Activated CD8-positive, alpha-beta memory T cell treated with anti-CD3 and anti-CD28 coated beads for 4 hours (primary cell): ENCODE measurements around the gene USP37.

Experiments used
- DNase-seq, 2 donors: peaks; one replicate each; pipeline ENCODE4 v3.0.0-alpha.2; 2020; ENCODE audit warnings: low read depth in 2 of 2

USP37 gene, protein sequence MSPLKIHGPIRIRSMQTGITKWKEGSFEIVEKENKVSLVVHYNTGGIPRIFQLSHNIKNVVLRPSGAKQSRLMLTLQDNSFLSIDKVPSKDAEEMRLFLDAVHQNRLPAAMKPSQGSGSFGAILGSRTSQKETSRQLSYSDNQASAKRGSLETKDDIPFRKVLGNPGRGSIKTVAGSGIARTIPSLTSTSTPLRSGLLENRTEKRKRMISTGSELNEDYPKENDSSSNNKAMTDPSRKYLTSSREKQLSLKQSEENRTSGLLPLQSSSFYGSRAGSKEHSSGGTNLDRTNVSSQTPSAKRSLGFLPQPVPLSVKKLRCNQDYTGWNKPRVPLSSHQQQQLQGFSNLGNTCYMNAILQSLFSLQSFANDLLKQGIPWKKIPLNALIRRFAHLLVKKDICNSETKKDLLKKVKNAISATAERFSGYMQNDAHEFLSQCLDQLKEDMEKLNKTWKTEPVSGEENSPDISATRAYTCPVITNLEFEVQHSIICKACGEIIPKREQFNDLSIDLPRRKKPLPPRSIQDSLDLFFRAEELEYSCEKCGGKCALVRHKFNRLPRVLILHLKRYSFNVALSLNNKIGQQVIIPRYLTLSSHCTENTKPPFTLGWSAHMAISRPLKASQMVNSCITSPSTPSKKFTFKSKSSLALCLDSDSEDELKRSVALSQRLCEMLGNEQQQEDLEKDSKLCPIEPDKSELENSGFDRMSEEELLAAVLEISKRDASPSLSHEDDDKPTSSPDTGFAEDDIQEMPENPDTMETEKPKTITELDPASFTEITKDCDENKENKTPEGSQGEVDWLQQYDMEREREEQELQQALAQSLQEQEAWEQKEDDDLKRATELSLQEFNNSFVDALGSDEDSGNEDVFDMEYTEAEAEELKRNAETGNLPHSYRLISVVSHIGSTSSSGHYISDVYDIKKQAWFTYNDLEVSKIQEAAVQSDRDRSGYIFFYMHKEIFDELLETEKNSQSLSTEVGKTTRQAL

DNA sequence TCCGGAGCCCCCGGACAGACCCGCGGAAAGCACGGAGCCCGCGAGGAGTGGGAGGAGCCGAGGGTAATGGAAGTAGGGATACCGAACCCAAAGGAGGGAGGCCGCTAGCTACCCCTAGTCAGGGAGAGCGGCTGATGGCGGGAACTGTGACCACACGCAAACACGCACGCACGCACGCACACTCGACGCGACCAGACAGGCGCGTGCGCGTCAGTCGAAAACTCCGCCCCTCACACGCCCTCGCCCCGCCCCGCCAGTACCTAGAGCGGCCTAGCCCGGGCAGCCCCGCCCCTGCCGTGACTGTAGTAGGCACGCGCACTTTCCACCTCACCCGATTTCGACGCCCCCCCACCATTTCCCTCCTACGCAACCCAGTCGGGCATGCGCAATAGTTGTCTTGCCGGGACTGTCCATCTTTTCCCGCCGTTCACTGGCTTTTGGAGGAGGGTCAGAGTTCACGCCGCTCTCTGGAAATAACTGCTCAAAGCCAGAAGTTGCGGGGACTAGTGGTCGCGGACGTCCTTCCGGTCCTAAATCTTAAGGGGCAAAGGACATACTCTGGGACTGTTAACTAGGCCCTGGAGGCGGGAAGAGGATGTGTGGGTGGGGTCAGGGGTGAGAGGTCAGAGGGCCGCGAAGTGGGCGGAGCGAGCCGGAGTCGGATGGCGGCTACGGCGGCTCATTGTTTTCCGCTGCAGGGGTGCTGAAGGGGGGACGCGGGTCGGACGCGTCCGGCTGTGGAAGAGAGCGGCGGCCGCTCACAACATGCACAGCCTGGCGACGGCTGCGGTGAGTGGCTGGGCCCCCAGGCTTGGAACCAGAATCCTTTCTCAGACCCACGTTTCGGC, at the start of gene USP37, which contains the start of gene CNOT9:
Gene USP37 (minus strand): TSS at position 162 of the 848 bp plus-strand sequence. CDS start 9,698 bp downstream, outside the sequence.
Gene CNOT9 (plus strand): TSS at position 650 of the 848 bp plus-strand sequence. CDS start 116 bp downstream, at position 766.
- peak; percentile 99 to 100 for DNase-seq

DNA sequence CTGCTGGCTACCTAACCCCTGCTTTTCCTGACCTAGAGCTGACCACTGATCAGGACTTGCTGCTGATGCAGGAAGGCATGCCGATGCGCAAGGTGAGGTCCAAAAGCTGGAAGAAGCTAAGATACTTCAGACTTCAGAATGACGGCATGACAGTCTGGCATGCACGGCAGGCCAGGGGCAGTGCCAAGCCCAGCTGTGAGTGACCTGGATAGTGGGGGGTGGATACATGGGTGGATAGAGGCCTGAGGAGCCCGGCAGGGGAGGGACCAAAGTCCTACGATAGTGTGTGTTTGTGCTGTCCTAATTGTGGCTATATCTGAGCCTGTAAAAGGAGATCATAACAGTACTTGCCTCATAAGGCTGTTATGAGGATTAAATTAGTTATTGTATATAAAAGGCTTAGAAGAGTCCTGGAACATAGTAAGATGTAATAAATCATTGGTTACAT, 47.7 kb upstream of the USP37 start:
- no peak for DNase-seq

DNA sequence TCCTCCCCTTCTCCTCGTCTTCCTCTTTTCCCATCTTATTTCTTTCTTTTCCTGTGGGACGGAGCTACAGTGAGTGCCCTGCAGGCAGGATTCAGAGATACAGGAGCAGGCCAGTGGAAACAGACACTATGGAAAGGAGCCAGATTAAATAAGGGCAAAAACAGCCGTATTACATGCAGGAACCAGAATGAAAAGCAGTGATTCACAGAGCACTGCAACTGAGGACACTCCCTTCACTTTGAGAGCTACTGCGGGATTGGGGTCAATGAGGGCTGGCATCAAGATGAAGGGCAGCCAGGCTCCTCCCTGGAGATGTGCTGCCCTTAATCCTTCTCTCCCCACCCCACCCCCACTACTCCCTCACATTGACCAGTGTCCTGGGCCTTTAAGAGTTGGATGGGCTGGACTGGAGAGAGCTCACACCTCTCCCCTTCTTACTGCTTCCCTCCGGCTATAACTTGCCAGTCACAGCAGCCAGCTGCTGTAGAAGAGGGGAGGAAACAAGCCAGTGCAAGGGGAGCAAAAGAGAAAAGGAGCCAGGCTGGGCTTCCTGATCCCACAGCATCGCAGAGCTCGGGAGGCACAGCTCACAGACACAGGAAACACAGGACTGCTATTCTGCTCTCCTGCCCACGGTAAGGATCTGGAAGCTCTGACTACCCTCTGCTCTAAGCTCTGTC, 39.4 kb upstream of the USP37 start, which contains the start of gene PLCD4:
Gene PLCD4 (plus strand): TSS at position 464 of the 680 bp plus-strand sequence. CDS start 7,841 bp downstream, outside the sequence.
- DNase-seq, result no peak

DNA sequence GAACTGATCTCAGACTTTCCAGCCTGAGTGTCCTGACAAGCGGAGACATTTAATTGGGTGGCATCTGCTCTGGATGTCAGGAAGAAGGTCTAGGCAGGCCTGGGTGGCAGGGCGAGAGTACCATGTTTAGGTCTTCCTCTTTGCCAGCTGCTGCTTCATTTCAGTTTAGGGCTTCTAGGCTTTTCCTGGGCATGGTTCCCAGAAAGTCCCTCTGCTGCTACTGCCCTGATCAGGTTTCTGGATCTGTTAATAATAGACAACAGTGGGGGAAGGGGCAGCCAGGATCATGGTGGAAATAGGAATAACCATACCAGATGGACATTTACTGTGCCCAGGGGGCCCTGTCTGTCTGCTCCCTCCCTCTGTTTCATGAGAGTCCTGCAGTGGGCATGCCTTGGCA, 37.3 kb upstream of the USP37 start:
- no peak for DNase-seq

DNA sequence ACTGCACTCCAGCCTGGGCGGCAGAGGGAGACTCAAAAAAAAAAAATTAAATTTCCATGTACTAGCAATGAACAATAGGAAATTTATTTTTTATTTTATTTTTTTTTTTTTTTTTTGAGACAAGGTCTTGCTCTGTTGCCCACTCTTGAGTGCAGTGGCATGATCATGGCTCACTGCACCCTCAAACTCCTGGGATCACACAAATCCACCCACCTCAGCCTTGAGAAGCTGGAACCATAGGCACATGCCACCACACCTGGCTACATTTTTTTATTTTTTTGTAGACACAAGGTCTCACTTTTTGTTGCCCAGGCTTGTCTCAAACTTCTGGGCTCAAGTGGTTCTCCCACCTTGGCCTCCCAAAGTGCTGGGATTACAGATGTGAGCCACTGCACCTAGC, 17.4 kb upstream of the USP37 start:
- DNase-seq, result no peak

DNA sequence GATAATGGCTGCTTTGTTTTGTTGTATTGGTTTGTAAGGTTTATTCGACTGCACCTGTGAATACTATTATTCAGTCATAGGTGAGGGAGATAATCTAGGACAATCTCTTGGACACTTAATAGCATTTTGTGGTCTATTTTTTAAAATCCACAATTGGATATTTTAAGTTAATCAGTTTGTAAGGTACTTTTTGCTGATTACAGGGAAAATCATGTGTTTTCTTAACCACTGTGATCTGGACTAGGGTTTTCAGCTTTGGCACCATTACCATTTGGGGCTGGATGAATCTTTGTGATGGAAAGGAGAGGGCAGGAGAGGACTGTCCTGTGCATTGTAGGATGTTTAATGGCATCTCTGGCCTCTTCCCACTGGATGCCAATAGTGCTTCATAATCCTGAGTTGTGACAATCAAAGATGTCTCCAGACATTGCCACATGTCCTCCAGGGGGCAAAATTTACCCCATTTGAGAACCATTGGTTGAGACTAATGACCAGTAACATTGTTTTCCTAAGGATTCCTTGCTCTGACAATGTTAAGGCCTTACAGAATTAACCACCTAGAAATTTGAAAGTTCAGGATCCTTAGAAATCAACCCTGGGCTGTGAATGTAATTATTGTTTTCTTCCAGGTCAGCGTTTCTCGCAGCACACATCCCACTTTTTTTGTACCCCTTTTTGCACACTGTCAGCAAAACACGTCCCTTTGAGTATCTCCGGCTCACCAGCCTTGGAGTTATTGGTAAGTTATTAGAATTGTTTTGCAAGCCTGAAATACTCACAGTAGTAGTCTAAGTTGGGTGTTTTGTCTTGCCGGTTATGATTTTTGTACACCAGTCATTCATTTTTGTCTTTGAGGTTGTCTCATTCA, 16.1 kb upstream of the USP37 start:
- no peak for DNase-seq

DNA sequence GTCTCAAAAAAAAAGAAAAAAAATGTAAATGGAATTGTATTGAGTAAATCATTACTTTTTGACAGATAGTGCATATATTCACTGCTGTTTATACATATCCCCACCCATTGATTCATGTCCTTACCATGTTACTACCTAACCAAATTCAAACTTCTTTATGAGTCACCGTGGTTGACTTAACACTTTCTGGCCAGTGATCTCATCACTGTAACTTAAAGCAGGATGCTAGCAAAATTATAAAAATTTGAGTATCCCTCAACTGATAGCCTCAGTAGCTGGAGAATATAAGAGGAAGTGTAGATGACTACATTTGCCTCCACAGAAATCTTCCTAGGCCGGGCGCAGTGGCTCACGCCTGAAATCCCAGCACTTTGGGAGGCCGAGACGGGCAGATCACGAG, 13.9 kb upstream of the USP37 start:
- DNase-seq, result no peak

DNA sequence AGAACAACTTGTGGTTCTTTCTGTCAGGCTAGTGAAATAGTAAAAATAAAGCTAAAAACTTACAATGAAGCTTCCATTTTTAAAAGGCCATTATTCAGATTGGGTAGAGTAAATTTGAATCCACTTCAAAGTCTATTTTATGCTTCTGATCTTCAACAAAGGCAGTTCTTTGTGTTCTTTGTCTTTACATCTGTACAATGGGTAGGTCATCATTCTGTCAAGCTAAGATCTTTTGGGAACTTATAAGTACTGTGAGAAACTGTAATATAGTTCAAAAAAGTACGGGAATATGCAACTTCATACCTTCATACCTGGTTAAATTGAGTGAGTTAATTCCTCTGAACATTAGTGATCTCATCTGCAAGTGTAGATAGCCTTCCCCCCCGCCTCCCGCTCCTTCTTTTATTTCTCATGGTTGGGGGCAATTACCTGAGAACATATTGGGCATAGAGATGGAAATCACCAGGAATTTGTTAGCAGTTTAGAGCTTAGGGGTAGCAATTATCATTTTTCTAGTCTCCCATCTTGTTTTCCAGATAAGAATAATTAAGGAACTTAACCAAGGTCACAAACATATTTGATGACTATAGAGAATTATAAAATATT, 10.2 kb upstream of the USP37 start:
- DNase-seq, result no peak

DNA sequence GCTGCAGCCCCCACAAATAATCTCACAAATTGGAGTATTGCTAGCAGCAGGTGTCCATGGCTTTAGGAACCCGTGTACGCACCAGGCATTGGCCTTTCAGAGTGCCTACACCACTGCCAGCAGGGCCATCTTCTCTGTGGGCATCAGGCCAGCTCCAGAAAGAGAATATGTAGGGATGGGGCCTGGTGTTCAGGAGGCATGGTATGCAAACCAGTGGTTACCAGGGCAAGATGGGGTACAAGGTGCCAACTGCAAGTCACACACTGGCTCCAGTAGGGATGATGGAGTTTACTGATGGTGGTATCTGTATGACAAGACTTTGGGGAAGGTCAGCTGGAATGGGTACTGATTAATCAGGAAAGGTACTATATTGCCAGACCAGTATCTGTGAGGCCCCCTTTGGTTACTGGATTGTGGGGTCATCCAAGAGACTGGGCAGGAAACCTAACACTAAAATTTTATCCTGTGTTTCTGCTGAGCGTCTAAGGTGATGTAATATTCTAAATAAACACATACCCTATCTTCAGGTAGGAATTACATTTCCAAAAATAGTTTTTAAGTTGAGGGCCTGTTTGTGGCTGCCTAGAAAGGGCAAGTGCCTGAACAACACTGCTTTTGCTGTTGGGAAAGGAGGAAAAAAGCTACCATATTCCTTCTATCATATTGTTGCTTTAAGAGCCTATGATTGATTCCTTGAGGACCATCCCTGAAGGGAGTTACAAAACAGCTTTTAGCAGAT, 9.5 kb upstream of the USP37 start:
- no peak for DNase-seq

DNA sequence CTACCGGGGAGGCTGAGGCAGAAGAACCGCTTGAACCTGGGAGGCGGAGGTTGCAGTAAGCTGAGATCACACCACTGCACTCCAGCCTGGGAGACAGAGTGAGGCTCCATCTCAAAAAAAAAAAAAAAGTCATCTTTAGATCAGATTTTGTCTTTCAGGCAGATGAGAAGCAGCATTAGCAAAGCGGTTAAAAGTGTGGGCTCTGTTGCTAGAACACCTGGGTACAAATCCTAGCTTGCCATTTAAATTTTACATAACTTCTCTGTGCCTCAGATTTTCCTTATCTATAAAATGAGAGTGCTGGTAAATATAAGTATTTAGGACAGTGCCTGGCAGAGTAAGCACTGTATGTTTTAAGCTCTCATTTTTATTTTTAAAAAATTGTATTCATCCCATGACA, 8.7 kb upstream of the USP37 start:
- DNase-seq, result no peak

DNA sequence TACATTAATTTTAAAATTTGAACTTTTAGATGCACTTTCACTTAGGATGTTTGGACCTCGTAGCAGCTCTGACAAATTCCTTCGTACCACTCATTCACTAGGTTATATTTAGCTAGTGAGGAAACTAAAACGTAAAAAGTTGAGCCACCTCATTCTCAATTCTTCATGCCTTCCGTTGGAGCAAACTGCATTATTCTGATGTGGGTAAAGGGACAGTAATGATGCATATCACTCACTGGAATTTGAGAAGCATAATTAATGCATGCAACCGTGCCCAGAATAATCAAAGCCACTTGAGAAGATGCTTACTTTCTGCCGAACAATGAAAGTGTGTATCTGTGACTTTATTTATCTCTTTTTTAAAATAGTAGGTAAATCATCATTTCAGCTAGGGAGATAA, 2.7 kb upstream of the USP37 start:
- DNase-seq, result no peak

DNA sequence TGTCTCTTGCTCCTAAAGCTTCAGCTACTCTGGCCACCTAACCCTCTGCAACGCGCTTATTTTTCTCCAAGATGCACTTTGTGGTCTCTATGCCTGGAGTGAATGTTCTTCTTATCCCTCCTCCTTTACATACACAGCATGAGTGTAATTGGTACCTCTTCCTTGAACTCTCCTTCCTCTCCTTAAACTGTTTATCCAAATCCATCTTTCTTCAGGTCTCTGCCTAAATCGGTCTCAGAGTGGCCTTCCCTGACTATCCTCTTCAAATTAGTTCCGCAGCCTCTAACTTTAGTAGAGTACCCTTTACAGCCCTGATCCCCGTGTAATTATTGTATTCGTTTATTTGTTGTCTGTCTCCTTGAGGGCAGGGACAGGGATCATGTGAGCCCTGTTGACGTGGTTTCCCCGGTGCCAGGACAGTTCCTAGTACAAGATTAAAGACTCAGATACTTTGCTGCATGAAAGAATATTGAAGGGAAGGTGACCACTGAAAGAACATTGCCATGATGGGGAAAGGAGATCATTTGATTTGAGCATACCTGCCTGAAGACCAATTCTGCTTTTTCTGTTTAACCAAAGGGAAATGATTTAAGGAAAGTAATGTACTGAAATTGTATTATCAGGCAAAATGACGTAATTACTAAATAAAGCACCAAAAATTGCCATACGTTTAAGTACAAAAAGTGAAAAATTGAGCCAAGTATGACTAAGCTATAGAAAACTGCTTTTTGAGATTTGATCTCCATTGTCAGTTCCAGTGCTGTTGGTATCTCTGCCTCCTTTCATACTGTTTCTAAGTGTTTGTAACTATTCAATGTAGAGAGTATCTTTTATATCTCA, 1.7 kb upstream of the USP37 start:
- DNase-seq, result no peak

DNA sequence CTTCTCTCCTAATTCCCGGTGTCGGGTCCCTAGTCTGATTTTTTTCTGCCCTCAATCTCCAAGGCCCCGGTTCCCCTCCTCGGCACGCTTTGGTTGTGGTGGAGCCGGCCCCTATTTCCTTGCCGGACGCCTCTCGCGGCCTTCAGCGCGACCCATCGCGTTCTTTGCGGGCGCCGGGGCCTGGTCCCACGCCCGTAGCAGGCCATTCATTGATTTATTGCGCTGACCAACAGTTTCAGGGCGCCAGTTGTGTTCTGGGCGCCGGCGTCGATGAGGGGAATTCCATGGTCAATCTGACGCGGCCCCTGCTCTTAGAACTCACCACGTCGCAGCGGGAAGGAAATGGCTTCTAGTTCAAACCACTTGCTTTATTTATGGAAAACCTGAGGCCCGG, 884 bp upstream of the USP37 start:
- DNase-seq, result peak; percentile 33 to 38

DNA sequence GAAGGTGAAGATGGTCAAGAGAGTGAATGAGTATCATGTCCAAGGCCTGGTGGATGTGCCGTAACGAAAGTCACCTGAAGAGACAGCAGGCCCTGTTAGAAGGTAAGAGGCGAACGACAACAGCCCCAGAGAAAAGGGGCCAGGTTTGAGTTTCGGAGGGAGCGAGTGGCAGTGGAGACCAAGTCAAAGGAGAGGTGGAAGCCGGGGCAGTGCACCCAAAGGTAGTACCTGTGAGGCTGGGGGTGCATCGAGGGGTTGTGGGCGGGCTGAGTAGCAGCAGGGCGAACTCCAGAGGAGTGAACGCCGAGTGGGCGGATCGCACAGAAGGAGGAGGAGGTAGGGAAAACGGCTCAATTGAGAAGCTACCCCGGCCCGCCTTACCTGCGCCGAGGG, 358 bp downstream of the USP37 start:
- DNase-seq, result no peak

DNA sequence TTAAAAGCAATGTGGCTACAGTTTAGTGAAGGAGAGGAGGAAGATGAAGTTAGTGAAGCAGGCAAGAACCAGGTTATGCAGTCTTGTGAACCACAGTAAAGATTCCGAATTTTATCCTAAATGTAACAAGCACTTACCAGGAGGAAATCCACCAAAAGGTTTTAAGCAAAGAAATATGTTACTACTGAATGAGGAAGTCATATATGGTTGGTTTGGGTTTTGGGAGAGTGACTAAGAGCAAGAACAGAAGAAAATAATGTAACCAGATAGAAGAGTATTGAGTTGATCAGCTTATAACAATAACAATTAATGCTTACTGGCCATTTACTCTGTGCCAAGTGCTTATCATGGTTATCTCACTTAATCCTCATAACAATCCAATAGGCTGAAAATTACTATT, 1.9 kb downstream of the USP37 start:
- no peak for DNase-seq

DNA sequence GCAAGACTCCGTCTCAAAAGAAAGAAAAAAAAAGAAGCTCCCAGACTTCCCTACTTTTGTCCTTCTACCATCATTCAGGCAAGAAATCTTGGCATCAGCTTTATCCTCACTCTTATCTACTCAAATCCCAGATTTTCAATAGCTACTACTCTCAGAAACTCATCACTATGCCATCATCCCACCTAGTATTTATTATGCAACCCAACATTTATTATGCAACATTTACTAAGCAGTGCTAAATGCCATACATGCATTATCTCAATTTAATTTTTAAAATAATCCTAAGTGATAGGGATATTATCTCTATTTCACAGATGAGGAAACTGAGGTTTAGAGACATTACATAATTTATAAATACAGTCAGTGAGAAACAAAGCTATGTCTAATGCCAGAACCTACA, 4.1 kb downstream of the USP37 start:
- no peak for DNase-seq

DNA sequence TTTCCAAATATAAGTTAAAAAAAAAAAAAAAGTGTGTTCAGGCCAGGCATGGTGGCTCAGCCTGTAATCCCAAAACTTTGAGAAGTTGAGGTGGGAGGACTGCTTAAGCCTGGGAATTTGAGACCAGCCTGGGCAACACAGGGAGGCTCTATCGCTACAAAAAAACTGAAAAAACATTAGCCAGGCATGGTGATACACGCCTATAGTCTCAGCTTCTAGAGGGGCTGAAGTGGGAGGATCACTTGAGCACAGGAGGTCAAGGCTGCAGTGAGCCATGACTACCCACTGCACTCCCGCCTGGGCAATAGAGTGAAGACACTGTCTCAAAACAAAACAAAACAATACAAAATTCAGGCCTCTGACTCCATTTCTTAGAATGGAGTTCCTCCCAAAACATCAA, 9.2 kb downstream of the USP37 start:
- DNase-seq, result no peak

DNA sequence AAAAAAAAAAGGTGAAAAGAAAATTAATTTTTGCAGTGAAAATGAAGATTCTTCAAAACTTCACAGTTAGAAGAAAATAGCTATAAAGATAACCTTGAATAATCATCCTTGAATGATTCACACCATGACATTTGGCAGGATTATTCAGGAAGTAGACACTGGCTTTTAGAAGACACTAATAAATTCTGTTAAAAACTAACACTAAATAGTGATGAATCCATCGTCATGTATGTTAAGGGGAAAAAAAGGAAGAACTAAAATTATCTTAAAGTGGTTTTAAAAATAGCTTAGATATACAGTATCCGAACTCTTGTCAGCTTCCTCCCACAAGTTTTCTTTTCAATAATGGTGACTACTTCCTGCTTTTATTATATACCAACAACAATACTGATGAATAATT, 10.2 kb downstream of the USP37 start:
- DNase-seq, result no peak
